ELF-1 (cell line): Measurements from ENCODE around the gene MYO19.
"Not testable (repeated sequence)": the region's sequence is repeated elsewhere in the genome, so short reads cannot be mapped to it uniquely, and the experiment has no call there.

Experiments used
- DNase-seq: peaks from one replicate; pipeline ENCODE4 v3.0.0-alpha.2; 2016; ENCODE audit warnings: low read depth, low spot score

MYO19 gene

DNA sequence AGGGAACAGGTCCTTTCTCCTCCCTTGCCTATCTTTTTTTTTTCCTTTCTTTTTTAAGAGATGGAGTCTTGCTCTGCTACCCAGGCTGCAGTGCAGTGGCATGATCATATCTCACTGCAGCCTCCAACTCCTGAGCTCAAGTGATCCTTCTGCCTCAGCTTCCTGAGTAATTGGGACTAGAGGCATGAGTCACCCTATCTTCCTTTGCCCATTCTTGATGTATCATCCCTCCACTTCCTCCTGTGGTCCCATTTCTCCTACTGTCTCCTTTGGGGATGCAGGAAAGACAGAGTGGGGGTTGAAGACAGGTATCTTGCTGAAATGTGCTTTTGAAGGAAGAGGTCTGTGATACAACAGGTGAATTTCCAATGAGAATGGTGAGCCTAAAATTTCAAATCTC, 5.5 kb downstream of the MYO19 start:
- no peak for DNase-seq

DNA sequence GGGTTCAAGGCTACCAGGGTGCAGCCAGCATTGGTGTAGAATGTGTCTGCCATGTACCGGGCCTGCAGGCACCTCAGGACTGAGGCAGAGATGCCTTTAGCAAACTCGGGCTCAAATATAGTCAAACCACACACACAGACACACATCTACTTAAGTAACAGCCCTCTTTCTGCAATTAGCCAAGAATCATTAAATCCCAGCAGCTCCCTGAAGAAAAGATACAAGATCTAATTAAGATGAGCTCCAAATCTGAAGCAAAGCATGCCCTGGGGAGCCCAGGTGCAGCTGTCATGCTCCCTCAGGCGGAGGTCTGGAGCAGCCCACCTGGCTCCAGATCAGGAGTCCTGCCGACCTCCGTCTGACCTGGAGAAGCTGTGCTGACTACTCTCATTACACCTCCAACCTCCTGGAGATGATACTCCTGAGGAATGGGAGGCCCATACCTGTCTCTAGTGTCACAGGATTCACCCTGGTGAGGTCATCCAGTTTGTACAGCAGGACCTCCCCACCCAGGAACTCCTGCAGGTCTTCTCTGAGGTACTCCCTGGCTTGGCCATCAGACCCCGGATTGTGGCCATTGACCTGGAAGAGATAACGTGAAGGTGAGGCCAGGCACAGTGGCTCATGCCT, 6.9 kb downstream of the MYO19 start:
- DNase-seq, result no peak

DNA sequence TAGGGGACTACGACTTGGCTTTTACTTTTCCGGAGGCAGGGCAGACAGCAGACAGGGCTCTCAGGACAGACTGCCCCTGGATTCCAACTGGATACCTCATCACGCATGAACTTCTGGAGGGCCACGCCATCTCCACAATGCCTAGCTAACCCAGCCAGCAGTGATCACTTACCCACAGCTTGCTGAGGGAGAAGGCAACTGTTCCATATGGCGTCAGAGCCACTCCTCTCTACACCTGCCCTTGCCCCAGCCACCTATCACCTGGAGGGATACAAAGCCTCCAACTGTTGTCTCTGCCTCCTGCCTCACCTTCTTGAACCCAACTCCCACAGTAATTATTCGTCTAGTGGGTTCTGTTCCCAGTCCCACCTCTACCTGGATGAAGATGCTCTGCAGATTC, 8.8 kb downstream of the MYO19 start:
- no peak for DNase-seq

DNA sequence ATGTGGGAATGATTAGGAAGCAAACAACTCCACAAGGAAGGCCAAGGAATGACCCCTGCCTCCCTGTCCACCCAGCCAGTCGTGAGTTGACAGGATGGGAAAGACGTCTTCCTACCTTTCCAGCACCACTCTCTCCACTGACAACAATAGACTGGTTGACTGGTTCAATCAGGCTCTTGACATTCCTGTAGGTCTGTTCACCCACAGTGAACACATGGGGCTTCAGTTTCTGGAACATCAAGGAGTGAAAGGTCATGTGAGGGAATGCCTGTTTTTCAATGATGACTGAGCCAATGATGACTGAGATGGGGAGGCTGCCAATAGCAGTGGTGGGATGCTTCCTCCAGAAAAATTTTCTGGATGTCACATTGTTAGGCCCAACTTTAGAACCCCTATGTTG, 9.6 kb downstream of the MYO19 start:
- DNase-seq, result no peak

DNA sequence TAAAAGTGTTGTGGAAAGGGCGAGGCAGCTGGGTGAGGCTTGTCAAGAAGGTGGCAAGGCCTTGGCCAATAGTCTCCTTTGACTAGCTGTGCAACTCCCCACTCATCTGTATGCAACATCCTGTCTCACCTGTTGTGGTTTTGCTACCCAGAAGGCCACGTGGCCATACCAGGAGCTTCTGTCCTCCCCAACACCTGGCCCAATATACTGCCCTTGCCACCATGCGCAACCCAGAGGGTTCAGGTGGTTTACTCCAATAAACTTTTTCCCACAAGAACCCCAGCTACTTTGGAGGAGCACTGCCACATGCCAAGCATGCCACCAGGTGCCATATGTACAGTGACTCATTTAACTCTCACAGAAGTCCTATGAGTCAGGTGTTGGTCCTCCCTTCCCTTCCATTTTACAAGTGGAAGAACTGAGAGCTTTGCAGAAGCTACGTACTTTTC, 10.2 kb downstream of the MYO19 start:
- DNase-seq, result no peak

DNA sequence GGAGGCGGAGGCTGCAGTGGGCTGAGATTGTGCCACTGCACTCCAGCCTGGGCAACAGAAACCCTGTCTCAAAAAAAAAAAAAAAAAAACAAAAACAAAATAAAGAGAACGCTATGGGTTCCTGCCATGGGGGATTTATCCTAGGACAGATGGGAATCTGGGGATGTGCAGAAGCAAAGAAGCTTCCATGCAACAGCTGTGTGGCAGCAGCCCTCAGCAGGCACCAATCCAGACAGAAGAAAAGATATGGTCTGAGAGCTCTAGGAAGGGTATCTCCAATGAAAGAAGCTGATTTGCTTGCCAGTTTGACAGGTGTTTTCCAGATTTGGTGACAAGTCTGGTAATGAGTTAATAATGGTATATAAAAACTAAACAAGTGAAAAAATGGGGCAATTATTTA, 11.6 kb downstream of the MYO19 start:
- DNase-seq, result no peak

DNA sequence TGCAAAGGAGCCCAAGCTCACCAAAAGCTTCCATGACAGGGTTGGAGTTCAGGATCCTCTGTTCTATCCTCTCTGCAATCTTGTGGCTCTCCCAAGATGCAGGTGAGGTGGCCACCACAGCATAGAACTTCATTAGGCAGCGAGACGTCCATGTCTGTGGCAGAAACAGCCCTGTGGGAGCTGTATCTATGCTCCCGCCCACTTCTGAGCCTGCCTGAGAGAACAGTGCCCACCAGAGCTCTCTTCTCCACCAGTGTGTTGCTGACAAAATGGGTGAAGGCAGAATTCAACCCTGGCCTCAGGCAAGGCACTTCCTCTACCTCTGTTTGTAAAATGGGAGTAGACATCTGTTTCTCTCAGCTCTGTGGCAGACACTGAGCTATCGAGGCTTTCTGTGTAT, 18.8 kb downstream of the MYO19 start:
- DNase-seq, result no peak

DNA sequence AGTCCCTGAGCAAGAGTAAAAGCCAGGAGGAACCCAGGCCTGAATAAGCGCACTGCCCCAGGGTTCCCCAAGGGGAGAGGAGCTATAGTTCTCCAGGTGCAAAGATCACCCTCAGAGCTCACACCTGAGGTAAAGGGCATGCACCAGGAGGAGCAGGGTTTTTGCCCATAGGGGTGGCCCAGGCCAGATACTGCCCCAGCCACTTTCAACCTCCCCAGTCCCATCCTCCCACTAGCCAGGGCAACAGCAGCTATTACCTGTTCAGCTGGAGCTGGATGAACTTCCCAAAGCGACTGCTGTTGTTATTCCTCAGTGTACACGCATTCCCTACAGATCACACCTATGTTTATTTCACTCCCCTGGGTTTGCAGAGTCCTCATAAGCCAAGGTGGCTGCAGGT, 19.8 kb downstream of the MYO19 start:
- no peak for DNase-seq

DNA sequence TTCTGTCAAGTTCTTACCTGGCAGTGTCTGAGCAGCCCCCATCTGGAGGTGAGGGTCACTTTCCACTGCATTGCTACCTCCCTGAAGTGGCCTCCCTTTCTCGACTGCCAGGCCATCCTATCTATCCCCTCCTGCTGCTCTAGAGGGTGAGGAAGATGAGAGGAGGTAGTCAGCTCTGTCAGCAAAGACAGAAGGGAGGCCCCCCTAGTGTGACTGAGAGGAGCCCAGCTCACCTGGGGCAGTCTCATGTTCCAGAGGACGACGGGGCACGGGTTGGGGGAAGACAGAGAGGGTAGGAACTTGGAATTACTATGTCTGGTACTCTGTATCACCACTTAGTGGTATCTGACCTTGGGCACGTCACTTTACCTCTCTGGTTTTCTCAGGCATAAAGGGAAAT, 22.0 kb downstream of the MYO19 start:
- no peak for DNase-seq

DNA sequence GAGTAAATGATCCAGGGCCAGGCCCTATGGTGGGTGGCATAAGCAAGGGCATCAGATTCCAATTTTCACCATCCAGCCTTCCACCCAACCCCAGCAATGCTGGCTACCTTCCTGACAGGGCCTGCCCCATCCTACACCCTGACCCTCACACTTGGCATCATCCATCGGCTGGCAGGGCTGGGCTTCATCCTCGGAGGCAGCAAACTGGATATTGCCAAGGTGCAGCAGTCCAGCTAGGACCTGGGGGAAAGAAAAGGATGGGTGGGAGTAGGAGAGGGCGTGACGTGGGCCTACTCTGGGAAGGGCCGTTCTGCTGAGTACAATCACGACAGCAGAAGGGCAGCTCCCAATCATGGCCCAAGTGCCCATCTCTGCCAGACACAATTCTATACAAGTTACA, 23.5 kb downstream of the MYO19 start:
- no peak for DNase-seq

DNA sequence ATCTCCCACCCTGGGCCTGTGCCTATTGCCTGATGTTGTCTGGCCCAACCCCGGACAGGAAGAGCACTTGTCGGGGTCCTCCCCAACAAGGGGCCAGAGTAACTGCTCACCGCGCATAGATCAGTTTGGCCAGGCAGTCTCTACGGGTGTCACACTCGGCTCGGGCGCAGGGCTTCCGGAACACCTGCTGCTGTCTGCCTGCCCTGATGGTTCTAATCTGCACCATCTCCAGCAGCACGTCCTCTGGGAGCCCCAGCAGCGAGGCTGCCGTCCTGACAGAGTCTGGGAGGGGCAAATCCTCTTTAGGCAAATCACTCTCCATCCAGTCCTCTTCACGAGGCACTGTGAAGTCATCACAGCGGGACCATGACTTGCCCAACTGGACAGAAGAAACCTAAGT, 24.0 kb downstream of the MYO19 start:
- no peak for DNase-seq

DNA sequence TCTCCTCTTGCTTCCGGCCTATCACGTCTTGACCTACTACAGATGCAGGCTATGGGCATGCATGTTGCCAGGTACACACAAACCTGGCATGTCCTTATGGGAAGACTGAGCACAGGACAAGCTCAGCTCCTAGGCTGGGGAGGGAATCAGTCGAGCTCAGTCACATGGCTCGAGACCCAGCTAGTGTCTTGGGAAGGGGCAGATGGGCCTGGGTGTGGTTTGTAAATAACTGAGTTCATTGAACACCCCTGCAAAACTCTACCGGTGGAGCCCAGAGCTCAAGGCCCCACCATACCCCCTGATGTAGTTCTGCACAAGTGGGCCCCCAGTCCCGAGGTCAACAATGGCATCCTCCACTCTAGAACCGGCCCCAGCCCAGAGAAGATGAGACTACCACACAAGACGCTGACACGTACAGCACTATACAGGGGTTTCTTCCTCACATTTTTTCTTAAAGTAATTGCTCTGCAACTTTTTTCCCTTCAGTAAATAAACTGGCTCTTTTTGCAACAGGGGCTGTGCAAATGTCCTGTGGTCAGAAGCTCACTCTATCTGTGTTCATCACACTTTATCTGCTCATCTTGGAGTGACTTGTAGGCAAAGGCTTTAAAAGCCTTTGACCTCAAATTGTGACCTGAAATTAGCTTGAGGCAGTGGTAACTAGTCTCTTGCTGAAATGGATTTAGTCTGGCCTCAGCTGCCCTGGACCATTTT, 25.2 kb downstream of the MYO19 start:
- no peak for DNase-seq

DNA sequence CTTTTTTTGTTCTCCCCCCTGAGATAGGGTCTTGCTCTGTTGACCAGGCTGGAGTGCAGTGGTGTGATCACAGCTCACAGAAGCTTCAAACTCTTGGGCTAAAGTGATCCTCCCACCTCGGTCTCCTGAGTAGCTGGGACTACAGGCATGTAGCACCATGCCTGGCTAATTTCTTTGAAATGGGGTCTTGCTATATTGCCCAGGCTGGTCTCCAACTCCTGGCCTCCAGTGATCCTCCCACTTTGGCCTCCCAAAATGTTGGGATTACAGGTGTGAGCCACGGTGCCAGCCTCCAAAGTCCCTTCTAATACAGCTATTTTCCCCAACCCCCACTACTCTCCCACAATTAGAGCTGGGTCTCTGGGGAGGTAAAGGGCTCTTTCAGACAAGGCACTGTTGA, 26.2 kb downstream of the MYO19 start:
- DNase-seq, result not testable (repeated sequence)

DNA sequence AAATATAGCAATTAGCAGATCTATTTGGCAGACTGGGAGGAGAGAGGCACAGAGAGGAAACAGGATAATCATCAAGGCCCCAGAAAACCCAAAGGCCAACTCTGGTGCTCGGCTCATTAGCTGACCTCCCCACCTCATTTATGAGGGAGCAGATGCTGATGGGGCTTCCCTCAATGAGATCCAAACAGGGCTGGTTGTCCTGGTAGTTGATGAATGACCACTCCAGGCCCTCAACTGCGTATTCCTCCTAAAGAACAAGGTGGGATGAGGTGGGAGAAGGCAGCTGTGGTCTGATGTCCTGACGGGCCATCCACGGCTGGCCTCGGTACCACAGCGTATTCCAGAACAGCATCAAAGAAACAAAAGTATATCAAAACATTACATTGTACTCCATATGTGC, 27.4 kb downstream of the MYO19 start:
- DNase-seq, result no peak

DNA sequence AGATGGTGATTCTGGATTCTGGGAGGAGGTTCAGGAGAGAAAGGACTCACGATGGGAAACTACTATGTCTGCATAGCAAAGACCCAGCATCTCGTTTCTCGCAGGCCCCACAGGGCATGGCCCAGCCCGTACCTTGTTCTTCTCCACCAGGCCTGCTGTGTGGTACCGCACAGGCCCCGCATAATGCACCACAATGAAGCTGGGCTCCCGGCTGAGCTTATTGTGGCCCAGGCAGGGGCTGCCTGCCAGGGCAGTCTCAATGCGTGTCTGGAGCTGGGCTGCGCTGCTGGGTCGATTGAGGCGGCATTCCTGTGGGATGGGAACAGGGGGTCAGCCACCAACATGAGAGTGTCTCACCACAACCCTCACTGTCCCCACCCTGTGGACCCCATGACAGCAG, 27.8 kb downstream of the MYO19 start:
- no peak for DNase-seq

DNA sequence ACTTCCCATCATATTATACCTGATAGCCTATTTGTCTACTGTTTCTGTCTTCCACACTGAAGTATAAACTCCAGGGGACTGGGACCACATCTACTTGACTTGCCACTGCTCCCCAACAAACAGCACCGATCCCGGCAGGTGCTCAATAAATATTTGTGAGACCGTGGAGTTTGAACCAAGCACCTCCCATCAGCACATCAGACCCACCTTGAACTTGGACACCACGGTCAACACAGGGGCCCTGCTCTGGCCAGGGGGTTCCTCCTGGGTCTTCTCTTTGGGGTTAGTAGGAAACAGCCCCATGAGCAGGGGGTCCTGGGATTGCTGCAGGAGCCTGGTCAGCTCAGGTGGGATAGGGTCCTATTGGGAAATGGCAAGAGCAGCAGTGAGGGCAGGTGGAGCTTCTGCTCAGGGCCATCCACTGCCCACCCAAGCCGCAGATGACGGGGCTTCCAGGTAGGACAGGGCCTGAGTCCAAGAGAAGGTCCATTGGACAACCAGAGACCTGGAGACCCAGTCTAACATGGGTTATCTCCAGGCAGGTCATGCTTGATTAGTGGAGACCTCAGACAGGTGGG, 28.3 kb downstream of the MYO19 start:
- no peak for DNase-seq

DNA sequence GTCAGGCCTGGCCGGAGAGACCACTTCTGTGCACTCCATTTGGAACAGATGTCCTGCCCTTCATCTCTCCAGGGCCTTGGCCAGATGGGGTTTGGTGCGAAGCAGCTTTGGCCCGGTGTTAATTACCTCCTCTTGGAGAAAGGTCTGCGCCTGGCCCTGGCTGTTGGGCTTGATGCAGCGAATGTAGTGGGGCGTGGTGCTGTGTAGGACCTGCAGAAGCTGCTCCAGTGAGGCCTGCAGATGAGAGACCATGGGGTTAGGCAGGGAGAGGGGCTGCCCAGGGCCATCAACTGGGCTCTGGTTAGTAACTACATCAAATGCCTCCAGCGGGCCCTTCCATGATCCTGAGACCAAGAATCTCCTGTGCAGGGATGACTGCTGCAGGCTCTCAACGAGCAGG, 29.5 kb downstream of the MYO19 start:
- DNase-seq, result no peak

DNA sequence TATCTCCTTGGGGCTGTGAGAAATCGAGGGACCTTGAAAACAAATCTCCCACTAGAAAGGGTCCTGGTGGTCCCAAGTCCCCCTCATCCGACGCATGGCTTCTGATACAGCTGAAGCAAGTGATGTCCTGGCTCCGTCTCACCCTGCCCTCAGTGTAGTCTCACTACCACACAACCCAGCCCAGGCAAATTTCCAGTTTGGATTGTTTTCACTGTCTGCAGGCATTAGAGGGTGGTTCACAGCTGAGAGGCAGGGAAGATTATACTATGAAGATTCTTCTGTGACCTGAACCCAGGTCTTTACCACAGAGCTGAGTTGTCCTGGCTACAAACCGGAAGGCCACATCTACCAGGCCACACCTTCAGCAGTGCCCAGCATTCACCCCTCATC, 30.5 kb downstream of the MYO19 start:
- DNase-seq, result no peak

DNA sequence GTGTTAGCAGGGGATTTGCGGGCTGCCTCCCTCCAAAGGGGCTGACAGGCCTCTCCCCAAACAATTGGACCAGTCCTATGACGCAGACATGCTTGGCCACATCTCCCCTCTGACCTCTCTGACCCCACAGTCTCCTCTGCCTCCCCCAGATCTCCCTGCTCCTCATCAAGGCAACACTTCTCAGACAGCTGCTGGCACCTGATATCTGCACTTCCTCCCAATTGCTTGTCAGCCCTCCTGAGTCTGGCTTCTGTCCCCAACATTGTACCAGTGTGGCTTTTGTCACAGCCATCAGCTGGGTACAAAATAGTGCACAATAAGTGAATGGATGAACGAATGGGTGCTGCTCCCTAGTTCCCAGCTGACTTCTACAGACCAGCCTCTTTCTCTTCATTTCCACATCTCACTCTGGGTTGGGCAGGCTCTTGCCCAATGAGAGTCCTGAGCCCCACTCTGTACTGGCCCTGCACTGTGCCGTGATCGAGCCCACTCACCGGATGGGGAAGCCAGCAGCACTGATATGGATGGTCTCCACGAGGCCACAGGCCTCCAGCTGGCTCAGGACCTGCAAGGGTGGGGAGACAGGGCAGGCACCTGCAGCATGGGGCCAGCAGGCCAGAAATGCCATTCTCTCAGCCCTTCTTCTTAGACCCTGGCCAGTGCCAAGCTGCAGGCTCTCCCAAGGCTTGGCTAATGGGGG, 31.1 kb downstream of the MYO19 start:
- no peak for DNase-seq

DNA sequence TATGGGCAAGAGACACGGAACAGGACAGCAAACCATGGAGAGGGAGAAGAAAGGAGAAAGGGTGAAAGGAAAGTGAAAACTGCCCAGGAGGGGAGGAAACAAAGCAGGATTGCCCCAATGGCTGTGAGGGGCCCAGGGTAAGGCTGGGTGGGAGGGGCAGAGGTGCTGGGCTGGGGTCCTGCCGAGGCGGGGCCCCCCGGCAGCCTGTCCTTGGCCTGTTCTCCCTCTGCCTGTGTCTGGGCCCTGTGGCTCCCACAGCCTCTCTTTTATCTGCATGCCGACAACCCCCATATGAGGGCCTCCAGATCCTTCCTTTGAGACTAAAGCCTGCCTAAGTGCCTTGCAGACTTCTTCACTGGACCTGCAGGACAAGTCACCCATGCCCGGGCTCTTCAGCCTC, 32.7 kb downstream of the MYO19 start:
- no peak for DNase-seq

DNA sequence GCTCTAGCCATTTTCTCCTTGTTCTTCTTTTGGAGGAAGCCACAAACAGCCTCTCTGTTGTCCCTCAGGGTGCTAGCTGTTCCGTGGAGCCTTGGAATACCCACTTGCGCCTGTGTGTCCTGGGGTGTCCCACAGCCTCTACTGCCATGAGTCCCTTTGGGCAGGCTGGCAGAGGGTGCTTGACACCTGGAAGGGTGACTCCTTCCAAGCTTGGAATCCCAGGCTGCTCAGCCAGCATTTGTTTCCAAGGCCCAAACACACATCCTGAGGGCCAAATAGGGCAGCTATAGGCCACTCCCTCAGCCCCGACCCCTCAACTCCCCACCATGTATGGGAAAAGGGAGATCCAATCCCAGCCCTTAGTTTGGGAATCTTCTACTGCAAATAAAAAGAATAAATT, 33.3 kb downstream of the MYO19 start:
- no peak for DNase-seq

DNA sequence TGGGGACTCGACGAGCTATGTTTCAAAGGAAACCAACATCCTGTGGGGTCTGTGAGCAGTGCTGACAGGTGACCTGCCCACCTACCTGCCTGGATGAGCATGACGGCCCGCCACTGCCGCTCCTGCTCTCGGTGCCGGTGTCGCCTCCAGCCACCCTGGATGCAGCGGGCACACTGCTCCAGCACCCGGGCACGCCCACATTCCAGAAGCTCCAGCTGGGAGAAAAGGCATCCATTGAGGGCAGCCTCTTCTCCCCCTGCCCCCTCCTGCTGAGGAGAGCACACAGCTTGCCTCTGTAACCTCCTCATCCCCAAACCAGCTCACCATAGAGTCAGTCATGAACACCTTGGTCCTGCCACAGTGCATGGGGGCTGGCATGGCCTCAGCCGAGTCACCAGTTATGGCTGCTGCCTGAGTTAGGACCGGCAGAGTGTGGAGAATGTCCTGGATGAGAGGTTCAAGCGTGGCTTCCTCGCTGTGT, 33.9 kb downstream of the MYO19 start:
- no peak for DNase-seq
